Measurements from ENCODE around the gene TTC14. TPM values are rescaled to one million over a fixed set of nuclear protein-coding genes. Genes with fewer than 3 reads are reported as not detected.
"Not testable (repeated sequence)": the region's sequence is repeated elsewhere in the genome, so short reads cannot be mapped to it uniquely, and the experiment has no call there.

The TTC14 gene
- total RNA-seq, 1 donor from 2014 or later: 90.3 TPM

DNA sequence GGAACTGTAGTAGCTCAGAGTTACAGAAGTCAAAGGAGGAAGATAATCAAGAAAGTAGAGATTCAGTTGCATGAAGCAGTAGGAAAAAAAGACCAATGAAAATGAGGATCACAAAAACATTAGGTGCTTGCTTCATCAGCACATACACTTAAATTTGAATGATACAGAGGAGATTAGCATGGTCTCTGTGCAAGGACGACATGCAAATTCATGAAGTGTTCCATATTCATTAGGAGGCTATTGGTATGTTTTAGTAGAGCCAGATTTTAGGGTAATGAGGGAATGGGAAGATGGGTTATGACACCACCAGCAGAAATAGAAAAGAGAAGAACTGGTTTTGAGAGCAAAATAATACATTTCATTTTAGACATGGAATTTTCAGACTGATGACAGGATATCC, 21.0 kb upstream of the TTC14 start:
- Histone ChIP-seq H3K9me3 (ENCODE audit: low read depth) (no peaks in the 10 kb centered on the region), H4K20me1 (ENCODE audit: low read depth) (no peaks in the 10 kb centered on the region), H3K27ac (no peak overlapping the region), H3K36me3 (no peaks in the 10 kb centered on the region), H3F3A (ENCODE audit: low read depth) (no peaks in the 10 kb centered on the region), H3K4me2 (no peak overlapping the region), H3K9ac (no peak overlapping the region), H3K4me1 (peaks cover 2% of the 10 kb centered on the region), H3K4me3 (no peak overlapping the region), H3K27me3 (no peaks in the 10 kb centered on the region), H3K79me2 (ENCODE audit: low read depth) (no peaks in the 10 kb centered on the region), H2AFZ (replicated peaks) (no peak overlapping the region)
- H3K27ac Mint-ChIP-seq: no peak overlapping the region
- no peaks in the 10 kb centered on the region for H3K4me1 Mint-ChIP-seq
- no peaks in the 10 kb centered on the region for H3K36me3 Mint-ChIP-seq
- no peak for DNase-seq (ENCODE audit: low spot score)
- H3K9me3 Mint-ChIP-seq: no peaks in the 10 kb centered on the region
- H3K4me3 Mint-ChIP-seq: no peak overlapping the region
- TF ChIP-seq, protein P1, sequence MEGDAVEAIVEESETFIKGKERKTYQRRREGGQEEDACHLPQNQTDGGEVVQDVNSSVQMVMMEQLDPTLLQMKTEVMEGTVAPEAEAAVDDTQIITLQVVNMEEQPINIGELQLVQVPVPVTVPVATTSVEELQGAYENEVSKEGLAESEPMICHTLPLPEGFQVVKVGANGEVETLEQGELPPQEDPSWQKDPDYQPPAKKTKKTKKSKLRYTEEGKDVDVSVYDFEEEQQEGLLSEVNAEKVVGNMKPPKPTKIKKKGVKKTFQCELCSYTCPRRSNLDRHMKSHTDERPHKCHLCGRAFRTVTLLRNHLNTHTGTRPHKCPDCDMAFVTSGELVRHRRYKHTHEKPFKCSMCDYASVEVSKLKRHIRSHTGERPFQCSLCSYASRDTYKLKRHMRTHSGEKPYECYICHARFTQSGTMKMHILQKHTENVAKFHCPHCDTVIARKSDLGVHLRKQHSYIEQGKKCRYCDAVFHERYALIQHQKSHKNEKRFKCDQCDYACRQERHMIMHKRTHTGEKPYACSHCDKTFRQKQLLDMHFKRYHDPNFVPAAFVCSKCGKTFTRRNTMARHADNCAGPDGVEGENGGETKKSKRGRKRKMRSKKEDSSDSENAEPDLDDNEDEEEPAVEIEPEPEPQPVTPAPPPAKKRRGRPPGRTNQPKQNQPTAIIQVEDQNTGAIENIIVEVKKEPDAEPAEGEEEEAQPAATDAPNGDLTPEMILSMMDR (IDR thresholded peaks at IDR 0.05): no peak
- no peak for TF ChIP-seq EZH2 (IDR thresholded peaks at IDR 0.05)
- no peak for TF ChIP-seq EZH2phosphoT487 (IDR thresholded peaks at IDR 0.05)
- no peaks in the 10 kb centered on the region for H3K27me3 Mint-ChIP-seq (ENCODE audit: insufficient read depth, low read depth)

DNA sequence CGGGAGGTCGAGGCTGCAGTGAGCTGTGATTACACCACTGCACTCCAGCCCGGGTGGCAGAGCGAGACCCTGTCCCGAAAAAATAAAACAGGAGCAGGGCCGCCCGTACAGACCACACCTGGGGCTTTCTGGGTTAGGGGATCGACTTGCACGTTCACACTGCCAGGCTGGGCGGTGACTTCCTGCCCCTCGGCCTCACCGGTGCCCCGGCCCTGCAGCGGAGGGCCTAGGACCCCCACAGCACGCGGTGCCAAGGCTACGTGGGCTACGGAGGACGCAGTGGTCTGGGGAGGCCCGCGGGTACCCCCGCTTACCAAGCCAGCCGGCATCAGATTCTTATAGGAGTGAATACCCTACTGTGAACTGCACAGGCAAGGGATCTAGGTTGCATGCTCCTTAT, 11.6 kb upstream of the TTC14 start:
- no peaks in the 10 kb centered on the region for H3F3A ChIP-seq (ENCODE audit: low read depth)
- H3K4me1 Mint-ChIP-seq: peaks cover 4% of the 10 kb centered on the region
- H4K20me1 ChIP-seq (ENCODE audit: low read depth): no peaks in the 10 kb centered on the region
- H3K9me3 Mint-ChIP-seq: no peaks in the 10 kb centered on the region
- no peak overlapping the region for H2AFZ ChIP-seq (replicated peaks)
- H3K27ac ChIP-seq: no peak overlapping the region
- DNase-seq (ENCODE audit: low spot score): no peak
- no peak overlapping the region for H3K4me3 Mint-ChIP-seq
- H3K79me2 ChIP-seq (ENCODE audit: low read depth): no peaks in the 10 kb centered on the region
- TF ChIP-seq EZH2phosphoT487 (IDR thresholded peaks at IDR 0.05) (no peak), EZH2 (IDR thresholded peaks at IDR 0.05) (no peak)
- TF ChIP-seq, protein P1 (IDR thresholded peaks at IDR 0.05): no peak
- no peaks in the 10 kb centered on the region for H3K4me1 ChIP-seq
- H3K9me3 ChIP-seq (ENCODE audit: low read depth): no peaks in the 10 kb centered on the region
- no peaks in the 10 kb centered on the region for H3K36me3 Mint-ChIP-seq
- H3K27me3 Mint-ChIP-seq (ENCODE audit: insufficient read depth, low read depth): no peaks in the 10 kb centered on the region
- no peak overlapping the region for H3K9ac ChIP-seq
- no peak overlapping the region for H3K4me3 ChIP-seq
- H3K27ac Mint-ChIP-seq: no peak overlapping the region
- H3K4me2 ChIP-seq: no peak overlapping the region
- H3K27me3 ChIP-seq: no peaks in the 10 kb centered on the region
- no peaks in the 10 kb centered on the region for H3K36me3 ChIP-seq

GRCh38 chr3:180593631-180594030, 8.3 kb upstream of the TTC14 start:
- not testable (repeated sequence) for H3K27me3 Mint-ChIP-seq (ENCODE audit: insufficient read depth, low read depth); H2AFZ ChIP-seq (replicated peaks); H3K36me3 ChIP-seq; H3K9me3 Mint-ChIP-seq; H3K4me2 ChIP-seq; H3K4me3 ChIP-seq; H3K4me1 ChIP-seq; DNase-seq (ENCODE audit: low spot score); H3K79me2 ChIP-seq (ENCODE audit: low read depth); H3K27ac Mint-ChIP-seq; H3K4me1 Mint-ChIP-seq; H3K9ac ChIP-seq; H3K36me3 Mint-ChIP-seq; H3F3A ChIP-seq (ENCODE audit: low read depth); H3K9me3 ChIP-seq (ENCODE audit: low read depth); H3K4me3 Mint-ChIP-seq; H3K27ac ChIP-seq; H4K20me1 ChIP-seq (ENCODE audit: low read depth)
- peaks cover 14% of the 10 kb centered on the region for H3K27me3 ChIP-seq

DNA sequence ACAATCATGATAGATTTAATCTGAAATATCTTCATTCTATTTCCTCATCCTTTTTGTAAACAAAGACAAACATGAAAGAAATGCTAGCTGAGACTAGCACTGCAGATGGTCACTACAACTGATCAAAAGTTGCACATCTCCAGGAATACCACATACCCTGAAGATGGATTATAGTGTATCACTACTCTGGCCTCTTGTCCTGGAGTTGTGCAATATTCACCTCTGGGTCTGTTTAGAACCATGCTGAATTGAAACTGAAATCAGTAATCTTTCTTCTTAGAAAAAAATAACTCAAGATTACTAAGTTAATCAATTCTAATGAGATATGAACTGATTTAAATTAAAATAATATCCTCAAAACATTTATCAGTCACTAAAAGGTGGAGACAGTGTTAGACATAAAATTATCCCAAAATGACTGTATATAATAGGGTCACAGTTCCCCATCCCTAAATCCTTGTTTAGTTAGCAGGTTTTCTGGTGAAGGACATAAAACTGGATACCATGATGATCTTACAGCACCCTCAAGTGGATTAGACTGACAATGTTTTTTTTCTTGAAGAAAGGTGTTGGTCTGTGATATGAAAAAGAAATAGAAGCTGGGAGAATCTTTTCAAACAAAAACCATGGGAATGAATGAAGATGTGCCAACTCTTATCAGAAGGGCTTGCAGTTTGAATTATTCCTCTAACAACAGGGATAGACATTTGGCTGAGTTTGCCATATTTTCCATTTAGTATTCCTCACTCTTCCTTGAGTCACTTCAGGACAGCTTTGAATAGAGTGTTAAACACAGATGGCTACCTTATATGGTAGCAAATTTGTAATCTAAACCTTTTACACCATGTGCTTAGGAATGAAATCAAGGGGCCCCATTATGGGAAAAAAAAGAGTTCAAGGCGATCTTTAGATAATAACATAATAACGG, 7.1 kb upstream of the TTC14 start:
- Histone ChIP-seq H2AFZ (replicated peaks) (no peak overlapping the region), H3K36me3 (no peaks in the 10 kb centered on the region), H3K27ac (no peak overlapping the region), H3K27me3 (peaks cover 27% of the 10 kb centered on the region), H3K9ac (no peak overlapping the region), H3K4me2 (no peak overlapping the region), H3K79me2 (ENCODE audit: low read depth) (no peaks in the 10 kb centered on the region), H3K9me3 (ENCODE audit: low read depth) (no peaks in the 10 kb centered on the region), H3K4me1 (no peaks in the 10 kb centered on the region), H4K20me1 (ENCODE audit: low read depth) (no peaks in the 10 kb centered on the region), H3K4me3 (no peak overlapping the region), H3F3A (ENCODE audit: low read depth) (no peaks in the 10 kb centered on the region)
- no peaks in the 10 kb centered on the region for H3K27me3 Mint-ChIP-seq (ENCODE audit: insufficient read depth, low read depth)
- DNase-seq (ENCODE audit: low spot score): peak; percentile 53
- TF ChIP-seq, protein P1 (IDR thresholded peaks at IDR 0.05): peak; percentile 74
- TF ChIP-seq EZH2 (IDR thresholded peaks at IDR 0.05): no peak
- no peaks in the 10 kb centered on the region for H3K36me3 Mint-ChIP-seq
- no peak overlapping the region for H3K27ac Mint-ChIP-seq
- no peaks in the 10 kb centered on the region for H3K9me3 Mint-ChIP-seq
- H3K4me3 Mint-ChIP-seq: no peak overlapping the region
- peaks cover 4% of the 10 kb centered on the region for H3K4me1 Mint-ChIP-seq
